ENCODE measurements around the gene FAM234A.

The FAM234A gene

GRCh38 chr16:301950-302349, 67.3 kb downstream of the FAM234A start:
- no peaks in the 10 kb centered on the region for H3K9me3 ChIP-seq (ENCODE audit: low read length)
- no peaks in the 10 kb centered on the region for H4K20me1 ChIP-seq (ENCODE audit: insufficient read depth, low read length)
- no peak overlapping the region for H2AFZ ChIP-seq (ENCODE audit: low read length)
- H3K9ac ChIP-seq (ENCODE audit: low read length) = no peak overlapping the region
- H3K9me2 ChIP-seq (ENCODE audit: low read depth, low read length) = no peaks in the 10 kb centered on the region
- no peaks in the 10 kb centered on the region for H3K4me1 ChIP-seq (ENCODE audit: insufficient read depth, low read length, severe bottlenecking)
- TF ChIP-seq CTCF (IDR thresholded peaks at IDR 0.05; ENCODE audit: low read length) (no peak), EZH2 (IDR thresholded peaks at IDR 0.05; ENCODE audit: borderline replicate concordance, low read length) (no peak)
- no peak overlapping the region for H3K4me3 ChIP-seq (ENCODE audit: low read depth, low read length, poor library complexity, severe bottlenecking)
- peaks cover 23% of the 10 kb centered on the region for H3K36me3 ChIP-seq (ENCODE audit: insufficient read depth, low read length)
- H3K4me2 ChIP-seq (ENCODE audit: low read length) = no peak overlapping the region
- H3F3A ChIP-seq (ENCODE audit: insufficient read depth, low read length) = no peaks in the 10 kb centered on the region
- no peak overlapping the region for H3K27ac ChIP-seq (ENCODE audit: low read depth, low read length, poor library complexity, severe bottlenecking)
- H3K27me3 ChIP-seq (ENCODE audit: insufficient read depth, low read length) = no peaks in the 10 kb centered on the region
- no peaks in the 10 kb centered on the region for H3K79me2 ChIP-seq (ENCODE audit: insufficient read depth, low read length)

GRCh38 chr16:303760-304505, 69.3 kb downstream of the FAM234A start:
- 0 out of 2 replicates have a peak, but pooled peaks have one; percentile 6 for TF ChIP-seq CTCF (IDR thresholded peaks at IDR 0.05; ENCODE audit: low read length)
- TF ChIP-seq EZH2 (IDR thresholded peaks at IDR 0.05; ENCODE audit: borderline replicate concordance, low read length) = no peak
- no peaks in the 10 kb centered on the region for H3K9me2 ChIP-seq (ENCODE audit: low read depth, low read length)
- H3K79me2 ChIP-seq (ENCODE audit: insufficient read depth, low read length) = no peaks in the 10 kb centered on the region
- peaks cover 18% of the 10 kb centered on the region for H3K36me3 ChIP-seq (ENCODE audit: insufficient read depth, low read length)
- H2AFZ ChIP-seq (ENCODE audit: low read length) = no peak overlapping the region
- no peaks in the 10 kb centered on the region for H3K27me3 ChIP-seq (ENCODE audit: insufficient read depth, low read length)
- no peak overlapping the region for H3K9ac ChIP-seq (ENCODE audit: low read length)
- H3K4me1 ChIP-seq (ENCODE audit: insufficient read depth, low read length, severe bottlenecking) = peaks cover 11% of the 10 kb centered on the region
- no peaks in the 10 kb centered on the region for H3K9me3 ChIP-seq (ENCODE audit: low read length)
- no peak overlapping the region for H3K4me3 ChIP-seq (ENCODE audit: low read depth, low read length, poor library complexity, severe bottlenecking)
- H3K27ac ChIP-seq (ENCODE audit: low read depth, low read length, poor library complexity, severe bottlenecking) = no peak overlapping the region
- H4K20me1 ChIP-seq (ENCODE audit: insufficient read depth, low read length) = no peaks in the 10 kb centered on the region
- no peaks in the 10 kb centered on the region for H3F3A ChIP-seq (ENCODE audit: insufficient read depth, low read length)
- no peak overlapping the region for H3K4me2 ChIP-seq (ENCODE audit: low read length)

- Histone ChIP-seq H3K4me1 (ENCODE audit: insufficient read depth, low read length, severe bottlenecking) (peaks cover 21% of the 10 kb centered on the region), H3F3A (ENCODE audit: insufficient read depth, low read length) (no peaks in the 10 kb centered on the region), H3K36me3 (ENCODE audit: insufficient read depth, low read length) (peaks cover 18% of the 10 kb centered on the region; the same call in 1 of the 2 replicates), H3K9ac (ENCODE audit: low read length) (no peak overlapping the region), H3K27ac (ENCODE audit: low read depth, low read length, poor library complexity, severe bottlenecking) (no peak overlapping the region), H4K20me1 (ENCODE audit: insufficient read depth, low read length) (no peaks in the 10 kb centered on the region), H3K4me3 (ENCODE audit: low read depth, low read length, poor library complexity, severe bottlenecking) (no peak overlapping the region), H2AFZ (ENCODE audit: low read length) (no peak overlapping the region), H3K9me3 (ENCODE audit: low read length) (no peaks in the 10 kb centered on the region), H3K79me2 (ENCODE audit: insufficient read depth, low read length) (no peaks in the 10 kb centered on the region), H3K27me3 (ENCODE audit: insufficient read depth, low read length) (no peaks in the 10 kb centered on the region), H3K4me2 (ENCODE audit: low read length) (no peak overlapping the region), H3K9me2 (ENCODE audit: low read depth, low read length) (no peaks in the 10 kb centered on the region)
- TF ChIP-seq EZH2 (IDR thresholded peaks at IDR 0.05; ENCODE audit: borderline replicate concordance, low read length) = no peak
- no peak for TF ChIP-seq CTCF (IDR thresholded peaks at IDR 0.05; ENCODE audit: low read length)
These were observed 71.5 kb downstream of the FAM234A start for GRCh38 chr16:305916-306626.

Data from OCI-LY1 (cell line).